GM19372 (cell line): Measurements from ENCODE around the gene COL20A1.

Source experiments
- ATAC-seq: cut with Tn5 transposase; IDR thresholded peaks from one replicate; pipeline ENCODE4 v1.9.1; 2021; ENCODE audit warnings: mild to moderate bottlenecking, low read depth, moderate library complexity; ENCODE audit not compliant: unreplicated experiment

The COL20A1 gene

DNA sequence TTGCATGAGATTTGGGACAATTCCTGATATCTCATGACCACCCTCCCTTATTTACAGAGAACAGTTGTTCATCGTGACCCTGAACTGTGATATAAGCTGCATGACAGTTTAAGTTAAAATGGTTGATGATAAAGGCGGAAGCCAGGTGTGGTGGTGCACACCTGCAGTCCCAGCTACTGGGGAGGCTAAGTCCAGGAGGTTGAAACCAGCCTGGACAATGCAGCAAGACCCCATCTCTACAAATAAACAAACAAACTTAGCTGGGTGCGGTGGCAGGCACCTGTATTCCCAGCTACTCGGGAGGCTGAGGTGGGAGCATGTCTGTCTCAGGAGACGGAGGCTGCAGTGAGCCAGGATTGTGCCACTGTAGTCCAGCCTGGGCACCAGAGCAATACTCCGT, 24.1 kb downstream of the COL20A1 start:
- no peak for ATAC-seq

- ATAC-seq = no peak
Measured at GRCh38 chr20:63317601-63318291, 24.8 kb downstream of the COL20A1 start.

- ATAC-seq = no peak
Measured at GRCh38 chr20:63318391-63319163, 25.6 kb downstream of the COL20A1 start.

DNA sequence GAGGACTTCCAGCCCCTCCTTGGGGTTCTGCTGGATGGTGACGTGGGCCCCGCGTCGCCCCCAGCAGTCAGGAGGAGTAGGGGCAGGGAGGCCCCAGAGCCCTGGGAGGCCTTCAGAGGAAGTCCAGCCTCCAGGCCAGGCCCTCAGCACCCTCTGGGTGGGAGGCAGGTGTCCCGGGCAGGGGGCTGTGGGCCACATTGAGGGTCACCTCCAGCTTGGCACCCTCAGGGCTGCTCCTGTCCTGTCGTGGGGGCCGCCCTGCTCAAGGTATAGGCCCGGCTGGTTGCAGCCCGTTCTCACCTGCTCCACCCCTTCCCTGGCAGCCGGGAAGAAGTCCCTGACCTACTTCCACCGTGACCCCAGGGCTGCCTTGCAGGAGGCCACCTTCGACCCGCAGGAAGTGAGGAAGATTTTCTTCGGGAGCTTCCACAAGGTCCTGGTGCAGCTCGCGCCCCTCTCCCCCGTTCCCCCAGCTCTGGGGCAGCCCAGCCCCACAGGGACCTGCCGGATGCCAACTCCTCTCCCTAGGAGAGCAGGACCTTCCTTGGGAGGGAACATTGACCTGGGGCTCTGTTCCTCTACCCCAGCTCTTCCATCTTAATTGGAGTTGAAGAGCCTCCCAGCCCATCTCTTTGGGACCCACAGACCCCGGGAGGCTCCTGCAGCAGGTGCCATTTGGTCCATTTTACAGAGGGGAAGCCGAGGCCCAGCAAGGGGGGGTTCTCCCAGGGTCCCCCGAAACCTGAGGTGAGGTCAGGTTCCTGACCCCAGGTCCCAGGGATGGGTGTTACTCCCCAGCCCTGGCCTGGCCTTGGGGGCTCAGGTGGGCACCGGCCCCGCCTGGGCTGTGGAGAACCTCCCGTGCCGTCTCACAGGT, 26.4 kb downstream of the COL20A1 start:
- ATAC-seq = no peak

DNA sequence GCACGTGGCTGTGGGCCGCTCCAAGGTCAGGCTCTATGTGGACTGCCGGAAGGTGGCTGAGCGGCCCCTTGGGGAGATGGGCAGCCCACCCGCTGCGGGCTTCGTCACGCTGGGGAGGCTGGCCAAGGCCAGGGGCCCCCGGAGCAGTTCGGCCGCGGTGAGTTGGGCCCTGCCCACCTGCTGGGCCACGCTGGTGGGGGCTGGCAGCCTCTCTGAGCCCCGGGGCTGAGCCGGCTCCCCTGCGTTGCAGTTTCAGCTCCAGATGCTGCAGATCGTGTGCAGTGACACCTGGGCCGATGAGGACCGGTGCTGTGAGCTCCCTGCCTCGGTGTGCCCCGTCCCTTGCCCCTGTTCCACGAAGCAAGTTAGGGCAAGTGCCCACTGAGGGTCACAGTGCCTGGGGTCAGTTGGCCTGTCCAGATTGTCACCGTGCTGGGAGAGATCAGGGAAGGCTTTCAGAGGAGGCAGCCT, 27.1 kb downstream of the COL20A1 start:
- ATAC-seq = no peak

GRCh38 chr20:63320616-63321147, 27.7 kb downstream of the COL20A1 start:
- no peak for ATAC-seq

- ATAC-seq = no peak
Measured at GRCh38 chr20:63321148-63321831, 28.3 kb downstream of the COL20A1 start.

DNA sequence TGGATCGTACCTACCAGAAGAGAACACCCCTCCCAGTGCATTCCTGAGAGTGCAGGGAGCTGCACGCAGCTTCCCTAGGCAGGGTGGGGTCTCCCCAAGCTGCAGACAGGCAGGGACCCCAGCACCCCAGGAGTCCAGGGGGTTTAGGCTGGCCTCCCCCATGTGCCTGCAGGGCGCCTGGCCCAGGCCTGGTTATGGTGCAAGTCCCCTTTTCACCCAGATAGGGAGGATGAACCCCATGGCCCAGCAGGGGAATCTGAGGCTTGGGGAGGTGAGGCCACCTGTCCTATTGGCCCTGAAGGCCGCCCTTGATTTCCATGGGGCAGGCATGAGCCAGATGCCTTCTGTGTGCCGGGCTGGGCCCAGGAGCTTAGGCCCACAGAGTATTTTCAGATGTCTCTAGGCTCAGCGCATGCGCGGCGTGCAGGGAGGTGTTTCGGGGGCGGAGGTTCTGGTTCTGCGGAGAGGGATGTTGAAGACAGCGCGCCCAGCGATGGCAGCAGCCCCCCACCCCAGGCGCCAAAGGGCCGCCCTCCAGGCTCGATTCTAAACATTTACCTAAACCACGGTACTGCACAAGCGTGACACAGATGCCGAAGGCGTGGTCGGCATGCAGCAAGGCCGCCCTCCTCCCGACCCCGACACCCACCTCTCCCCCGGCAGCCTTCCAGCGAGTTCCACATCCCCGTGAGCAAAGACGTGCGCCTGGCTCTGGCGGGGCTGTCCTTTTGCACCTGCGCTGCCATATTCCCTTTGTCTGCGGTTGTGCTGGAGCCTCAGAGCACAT, 29.4 kb downstream of the COL20A1 start:
- no peak for ATAC-seq

GRCh38 chr20:63322933-63323273, 29.9 kb downstream of the COL20A1 start:
- no peak for ATAC-seq

- ATAC-seq = no peak
Measured at GRCh38 chr20:63323357-63323981, 30.5 kb downstream of the COL20A1 start.

GRCh38 chr20:63325021-63325471, 32.1 kb downstream of the COL20A1 start:
- ATAC-seq = no peak

DNA sequence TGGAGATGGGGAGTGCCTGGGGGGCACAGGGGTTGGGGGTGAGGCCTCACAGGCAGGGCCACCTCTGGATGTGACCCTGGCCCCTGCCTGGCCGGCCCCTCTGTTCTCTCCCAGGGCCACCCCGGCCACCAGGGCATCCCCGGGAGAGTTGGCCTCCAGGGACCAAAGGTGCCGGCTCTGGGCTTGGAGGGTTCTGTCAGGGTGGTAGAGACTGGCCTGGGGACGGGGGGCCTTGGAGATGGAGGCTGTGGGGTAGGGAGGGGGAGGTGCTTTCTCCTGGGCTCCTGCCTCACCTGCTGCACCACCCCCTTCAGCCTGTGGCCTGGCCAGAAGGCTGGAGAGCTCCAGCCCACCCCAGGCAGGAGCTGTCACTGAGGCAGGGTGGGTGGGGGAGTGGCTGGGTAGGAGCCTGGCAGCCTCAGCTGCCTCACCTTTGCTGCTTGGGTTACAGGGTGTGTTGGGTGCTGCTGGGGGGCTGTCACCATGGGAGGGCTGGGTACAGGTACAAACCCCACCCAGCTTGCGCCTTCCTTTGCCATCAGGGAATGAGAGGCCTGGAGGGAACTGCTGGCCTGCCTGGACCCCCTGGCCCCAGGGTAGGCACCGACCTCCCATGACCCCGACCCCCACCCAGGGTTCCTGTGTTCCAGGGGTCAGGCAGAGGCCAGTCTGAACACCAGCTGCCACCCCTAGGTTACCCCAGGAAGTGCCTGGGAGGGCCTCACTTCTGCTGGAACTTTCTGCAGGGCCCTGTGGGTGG, 32.7 kb downstream of the COL20A1 start:
- no peak for ATAC-seq

DNA sequence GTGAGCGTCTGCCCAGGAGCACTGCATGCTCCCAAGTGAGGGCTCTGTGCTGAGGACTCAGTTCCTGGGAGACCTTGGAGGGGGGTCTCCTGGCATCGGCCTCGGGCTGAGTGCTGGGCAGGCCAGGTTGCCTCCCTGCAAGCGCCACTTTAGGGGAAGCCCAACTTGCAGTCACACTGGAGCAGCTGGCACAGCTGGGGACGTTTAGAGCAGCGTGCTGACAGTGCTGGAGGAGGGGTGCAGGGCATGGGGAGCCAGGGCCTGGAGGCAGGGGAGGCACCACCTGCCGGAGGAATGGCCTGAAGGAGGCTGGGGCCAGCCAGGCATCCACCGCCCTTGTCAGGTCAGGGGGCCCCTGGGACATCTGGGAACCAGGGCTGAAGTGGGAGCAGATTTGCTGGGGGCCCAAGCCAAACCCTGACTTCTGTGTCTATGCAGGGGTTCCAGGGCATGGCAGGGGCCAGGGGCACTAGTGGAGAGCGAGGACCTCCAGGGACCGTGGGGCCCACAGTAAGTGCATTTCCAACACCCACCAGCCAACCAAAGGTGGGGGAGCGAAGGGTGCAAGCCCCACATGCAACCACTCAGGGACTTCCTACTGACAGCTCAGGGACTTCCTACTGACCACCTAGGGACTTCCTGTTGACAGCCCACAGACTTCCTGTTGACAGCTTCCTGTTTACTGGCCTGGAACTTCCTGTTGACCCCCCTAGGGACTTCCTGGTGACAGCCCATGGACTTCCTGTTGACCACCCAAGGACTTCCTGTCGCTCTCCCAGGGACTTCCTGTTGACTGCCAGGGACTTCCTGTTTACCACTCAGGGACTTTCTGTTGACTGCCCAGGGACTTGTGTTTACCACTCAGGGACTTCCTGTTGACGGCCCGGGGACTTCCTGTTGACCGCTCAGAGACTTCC, 33.6 kb downstream of the COL20A1 start:
- ATAC-seq = no peak

- ATAC-seq = no peak
Measured at GRCh38 chr20:63327231-63327745, 34.3 kb downstream of the COL20A1 start.

DNA sequence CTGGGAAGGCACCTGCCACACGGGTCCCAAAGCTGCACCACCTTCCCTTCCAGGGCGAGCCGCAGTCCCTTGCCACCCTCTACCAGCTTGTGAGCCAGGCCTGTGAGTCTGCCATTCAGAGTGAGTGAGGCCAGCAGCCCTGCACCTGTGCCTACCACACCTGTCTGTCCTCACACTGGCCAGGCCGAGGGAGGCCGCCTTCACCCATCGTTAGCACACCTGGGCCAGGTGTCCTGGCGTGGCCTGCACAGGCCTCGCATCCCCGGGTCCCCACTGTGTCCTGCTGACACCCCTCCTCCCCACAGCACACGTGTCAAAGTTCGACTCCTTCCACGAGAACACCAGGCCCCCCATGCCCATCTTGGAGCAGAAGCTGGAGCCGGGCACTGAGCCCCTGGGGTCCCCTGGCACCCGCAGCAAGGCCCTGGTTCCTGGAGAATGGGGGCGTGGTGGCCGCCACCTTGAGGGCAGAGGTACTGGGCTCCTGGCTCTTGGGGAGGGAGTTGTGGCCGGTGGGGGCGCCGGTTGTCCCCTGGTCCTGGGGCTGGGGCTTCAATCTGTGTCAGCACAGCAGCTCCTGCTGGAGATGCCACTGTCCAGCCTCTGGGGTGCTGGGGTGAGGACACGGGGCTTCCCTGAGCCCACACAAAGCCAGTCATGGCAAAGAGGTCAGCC, 35.2 kb downstream of the COL20A1 start:
- no peak for ATAC-seq

DNA sequence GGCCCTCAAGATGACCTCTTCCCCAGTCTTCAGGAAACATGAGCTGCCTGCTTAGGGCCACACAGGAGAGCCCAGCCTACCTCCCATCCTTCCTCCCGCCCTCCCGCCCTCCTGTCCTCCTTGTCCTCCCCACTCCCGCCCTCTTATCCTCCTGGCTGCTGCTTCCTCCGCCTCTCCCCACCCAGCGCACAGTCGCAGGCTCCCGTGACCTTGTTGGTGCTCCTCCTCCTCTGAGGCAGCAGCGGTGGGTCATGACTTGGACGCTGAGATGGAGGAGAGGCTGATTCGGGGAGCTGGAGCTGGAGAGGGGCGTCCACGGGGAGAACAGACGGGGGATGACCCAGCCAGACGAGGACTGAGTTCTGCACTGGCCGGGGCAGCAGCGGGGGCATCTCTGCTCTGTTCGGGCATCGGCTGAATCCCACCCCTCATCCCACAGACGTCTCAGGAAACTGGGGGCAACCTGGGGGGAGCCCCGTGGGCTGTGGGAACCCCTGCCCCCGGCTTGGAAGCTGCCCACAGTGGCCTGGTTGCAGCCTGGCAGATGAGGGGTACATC, 35.8 kb downstream of the COL20A1 start:
- no peak for ATAC-seq
